Activated B cell treated with CpG ODN at 0.5 μM for 24 hours (primary cell): Measurements from ENCODE around the gene PDYN. TPM values are rescaled to one million over a fixed set of nuclear protein-coding genes. Genes with fewer than 3 reads are reported as not detected.

Experiments
- ATAC-seq: fragments of 200-7000 bp; cut with Tn5 transposase; one replicate; pipeline ENCODE4 v1.10.0; 2021; ENCODE audit warnings: low read depth, mild to moderate bottlenecking, moderate library complexity
- CTCF ChIA-PET: fragments of 350-600 bp; sonication (Branson Sonifier 250); formaldehyde crosslinking; loops from one replicate; lab custom pipeline; 2021; ENCODE audit warnings: antibody characterized with exemption; lab: Charles Lee
- POLR2A ChIA-PET: fragments of 350-600 bp; sonication (Branson Sonifier 250); formaldehyde crosslinking; loops from one replicate; lab custom pipeline; 2021; ENCODE audit warnings: antibody characterized with exemption; lab: Charles Lee
- DNase-seq: peaks from one replicate; pipeline ENCODE4 v3.0.0; 2022
- H3K27ac Mint-ChIP-seq: one replicate; pipeline ENCODE4 v1.8.0; 2020; ENCODE audit warnings: mixed read lengths
- H3K27me3 Mint-ChIP-seq: one replicate; pipeline ENCODE4 v1.8.0; 2021; ENCODE audit warnings: mixed read lengths
- H3K36me3 Mint-ChIP-seq: one replicate; pipeline ENCODE4 v1.8.0; 2021; ENCODE audit warnings: low read depth, mixed read lengths
- H3K4me1 Mint-ChIP-seq: one replicate; pipeline ENCODE4 v1.8.0; 2021; ENCODE audit warnings: mixed read lengths
- H3K4me3 Mint-ChIP-seq: one replicate; pipeline ENCODE4 v1.8.0; 2020; ENCODE audit warnings: mild to moderate bottlenecking, mixed read lengths
- H3K9me3 Mint-ChIP-seq: one replicate; pipeline ENCODE4 v1.8.0; 2020; ENCODE audit warnings: mixed read lengths
- CTCF ChIP-seq: fragments of 200-600 bp; IDR thresholded peaks from one replicate; pipeline ENCODE4 v1.8.0; 2022; ENCODE audit warnings: antibody characterized with exemption, mild to moderate bottlenecking
- intact Hi-C: fragments of 100-400 bp; cut with micrococcal nuclease; formaldehyde crosslinking; loops from one replicate; pipeline ENCODE4 v1.15.1; 2024
- total RNA-seq: library from RNA; stranded (reverse); gene quantifications from 2 replicates; pipeline ENCODE4 v1.2.3, GENCODE V29; 2022

The PDYN gene
- total RNA-seq, 1 donor from 2014 or later, result not detected

DNA sequence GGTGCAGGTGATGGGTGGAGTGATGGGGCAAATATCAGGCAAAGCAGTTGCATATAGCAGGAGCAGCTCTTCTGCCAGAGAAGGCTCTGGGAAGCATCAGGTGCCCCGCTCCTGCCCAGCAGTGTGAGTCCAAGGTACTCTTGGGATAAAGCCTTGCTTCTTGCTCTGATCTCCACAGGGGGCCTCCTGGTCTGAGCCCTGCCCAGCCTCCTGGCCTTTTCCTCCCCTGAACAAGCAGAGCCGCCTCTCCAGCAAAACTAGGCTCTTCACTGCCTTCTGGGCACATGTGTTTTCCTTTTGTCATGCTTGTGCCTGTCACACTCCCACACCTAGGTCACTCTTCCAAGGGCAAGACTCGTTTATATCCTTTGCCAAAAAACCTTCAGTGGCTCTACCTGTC is 64.4 kb downstream of the PDYN start:
- intact Hi-C loops, result no loop called here
- H3K9me3 Mint-ChIP-seq, result no peaks in the 10 kb centered on the region
- no peak for TF ChIP-seq CTCF
- no peak overlapping the region for H3K4me3 Mint-ChIP-seq
- peaks cover 20% of the 10 kb centered on the region for H3K4me1 Mint-ChIP-seq
- CTCF ChIA-PET, result no interaction called here
- POLR2A ChIA-PET, result no interaction called here
- H3K27me3 Mint-ChIP-seq, result no peaks in the 10 kb centered on the region
- DNase-seq (no peak), ATAC-seq (no peak)
- peaks cover 14% of the 10 kb centered on the region for H3K36me3 Mint-ChIP-seq
- H3K27ac Mint-ChIP-seq, result no peak overlapping the region

DNA sequence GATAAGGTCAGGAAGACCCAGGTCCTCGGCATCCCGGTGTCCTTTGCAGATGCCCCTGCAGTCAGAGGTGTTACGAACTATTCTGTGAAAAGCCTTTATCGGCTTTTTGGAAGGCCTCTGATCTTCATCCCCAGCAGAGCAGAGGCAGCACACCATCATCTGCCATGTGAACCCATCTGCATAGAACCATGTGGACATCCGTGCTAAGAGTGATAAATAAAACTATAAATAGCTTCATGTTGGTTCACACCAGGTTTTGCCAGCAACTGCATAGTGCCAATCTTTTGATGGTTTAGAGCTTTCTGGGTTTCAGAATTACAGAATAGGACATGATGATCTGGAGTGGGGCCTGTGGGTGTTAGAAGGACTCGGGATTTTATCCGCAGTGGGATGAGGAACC is 65.1 kb downstream of the PDYN start:
- H3K27ac Mint-ChIP-seq, result no peak overlapping the region
- POLR2A ChIA-PET, result no interaction called here
- intact Hi-C loops, result no loop called here
- peaks cover 14% of the 10 kb centered on the region for H3K36me3 Mint-ChIP-seq
- ATAC-seq (no peak), DNase-seq (no peak)
- no peaks in the 10 kb centered on the region for H3K27me3 Mint-ChIP-seq
- CTCF ChIA-PET, result no interaction called here
- no peak for TF ChIP-seq CTCF
- peaks cover 20% of the 10 kb centered on the region for H3K4me1 Mint-ChIP-seq
- no peaks in the 10 kb centered on the region for H3K9me3 Mint-ChIP-seq
- no peak overlapping the region for H3K4me3 Mint-ChIP-seq

Other genes starting within 250 kb of the PDYN start
- 10.1 and 10.2 TPM in 2 replicates for gene SIRPA, start 98.7 kb downstream of the PDYN start, total RNA-seq
- 15.5 and 17.6 TPM in 2 replicates for gene STK35, start 107.8 kb upstream of the PDYN start, total RNA-seq